ENCODE data around the gene UBE2Q1.

- no peak for TF ChIP-seq CTCF (IDR thresholded peaks at IDR 0.05; ENCODE audit: low read depth, low read length, missing input control)
- no peak for TF ChIP-seq RAD21 (IDR thresholded peaks at IDR 0.05)
These were observed 12.9 kb upstream of the UBE2Q1 start for GRCh38 chr1:154571244-154571963.
